ENCODE data around the gene CD58. TPM values are rescaled to one million over a fixed set of nuclear protein-coding genes. Genes with fewer than 3 reads are reported as not detected.

Gene CD58
- total RNA-seq, 1 donor: 42.0 TPM

DNA sequence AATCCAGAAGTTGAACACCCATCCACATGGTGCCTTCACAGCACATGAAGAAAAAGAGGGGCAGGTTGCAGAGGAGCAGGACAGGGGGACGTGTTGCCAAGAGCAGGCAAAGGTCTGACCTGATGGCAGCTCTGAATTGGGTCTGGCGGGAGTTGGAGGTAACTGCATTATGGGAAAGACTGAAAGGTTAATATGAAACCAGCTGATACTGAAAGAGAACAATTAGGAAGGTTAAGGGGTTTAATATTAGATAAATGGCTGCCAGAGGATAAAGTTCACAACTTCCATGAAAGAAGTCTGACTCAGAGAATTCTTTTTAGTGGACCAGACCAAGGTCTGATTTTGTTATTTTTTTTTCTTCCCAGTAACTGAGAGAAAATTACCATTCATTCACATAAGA lies 76.1 kb downstream of the CD58 start:
- peak; percentile 51 for DNase-seq (ENCODE audit: low read depth)
- H3K4me3 ChIP-seq (ENCODE audit: low read depth, low read length): no peak overlapping the region
- TF ChIP-seq, protein P1, sequence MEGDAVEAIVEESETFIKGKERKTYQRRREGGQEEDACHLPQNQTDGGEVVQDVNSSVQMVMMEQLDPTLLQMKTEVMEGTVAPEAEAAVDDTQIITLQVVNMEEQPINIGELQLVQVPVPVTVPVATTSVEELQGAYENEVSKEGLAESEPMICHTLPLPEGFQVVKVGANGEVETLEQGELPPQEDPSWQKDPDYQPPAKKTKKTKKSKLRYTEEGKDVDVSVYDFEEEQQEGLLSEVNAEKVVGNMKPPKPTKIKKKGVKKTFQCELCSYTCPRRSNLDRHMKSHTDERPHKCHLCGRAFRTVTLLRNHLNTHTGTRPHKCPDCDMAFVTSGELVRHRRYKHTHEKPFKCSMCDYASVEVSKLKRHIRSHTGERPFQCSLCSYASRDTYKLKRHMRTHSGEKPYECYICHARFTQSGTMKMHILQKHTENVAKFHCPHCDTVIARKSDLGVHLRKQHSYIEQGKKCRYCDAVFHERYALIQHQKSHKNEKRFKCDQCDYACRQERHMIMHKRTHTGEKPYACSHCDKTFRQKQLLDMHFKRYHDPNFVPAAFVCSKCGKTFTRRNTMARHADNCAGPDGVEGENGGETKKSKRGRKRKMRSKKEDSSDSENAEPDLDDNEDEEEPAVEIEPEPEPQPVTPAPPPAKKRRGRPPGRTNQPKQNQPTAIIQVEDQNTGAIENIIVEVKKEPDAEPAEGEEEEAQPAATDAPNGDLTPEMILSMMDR (IDR thresholded peaks at IDR 0.05; ENCODE audit: insufficient read depth, low read length): no peak

DNA sequence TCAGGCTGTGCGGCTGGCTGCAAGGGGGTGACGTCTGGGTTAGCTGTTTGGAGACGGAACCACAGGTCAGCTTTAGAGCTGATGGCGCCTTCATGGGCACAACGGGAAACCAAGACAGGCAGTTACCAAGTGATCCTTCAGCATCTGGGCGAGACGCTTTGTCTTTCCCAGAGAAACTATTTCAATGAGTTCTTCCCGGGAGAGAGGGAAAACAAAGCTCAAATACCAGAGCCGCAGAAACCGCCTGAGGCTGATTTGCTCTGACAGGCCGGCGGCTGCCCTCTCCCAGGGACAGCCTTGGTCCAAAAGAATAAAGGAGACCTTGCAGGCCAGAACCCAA lies 76.5 kb downstream of the CD58 start:
- no peak overlapping the region for H3K4me3 ChIP-seq (ENCODE audit: low read depth, low read length)
- peak; percentile 23 for DNase-seq (ENCODE audit: low read depth)
- TF ChIP-seq, protein P1 (IDR thresholded peaks at IDR 0.05; ENCODE audit: insufficient read depth, low read length): no peak

DNA sequence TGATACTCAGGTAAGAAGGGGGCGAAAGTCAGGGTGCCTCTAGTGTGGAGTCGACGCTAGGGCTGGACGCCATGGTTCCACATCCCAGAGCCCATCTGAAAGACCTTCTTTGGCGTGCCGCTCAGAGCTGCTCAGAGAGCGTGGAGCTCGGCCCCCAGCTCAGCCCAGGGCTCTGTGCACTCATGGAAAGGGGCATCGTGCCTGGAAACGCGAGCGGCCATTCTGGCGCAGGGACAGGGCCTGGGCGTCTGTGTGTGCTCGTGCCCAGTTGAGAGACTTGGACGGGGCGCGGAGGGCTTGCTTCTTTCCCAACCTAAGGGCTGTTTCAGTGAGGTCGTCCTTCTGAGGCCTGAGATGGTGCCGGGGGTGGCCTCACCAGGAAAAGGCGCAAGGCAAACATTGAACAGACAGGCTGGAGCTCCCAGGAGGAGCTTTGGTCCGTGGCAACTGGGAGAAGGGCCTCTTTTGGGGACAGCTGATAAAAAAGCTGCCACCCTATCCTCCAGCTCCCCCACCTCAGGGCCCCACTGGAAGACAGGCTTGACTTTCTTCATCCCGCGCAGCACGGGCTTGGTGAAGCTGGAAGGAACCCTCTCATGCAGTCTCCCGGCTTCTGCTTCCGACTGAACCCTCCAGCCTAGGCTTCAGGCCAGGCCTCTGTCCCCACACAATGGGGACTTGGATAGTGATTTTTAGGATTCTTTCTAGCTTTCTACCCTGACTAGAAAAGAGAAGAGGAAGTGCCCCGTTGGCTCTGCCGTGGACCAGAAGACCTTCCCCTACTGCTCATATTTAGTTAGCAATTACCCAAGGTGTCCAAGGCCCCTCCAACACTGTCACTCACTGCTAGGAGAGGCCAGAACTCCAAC lies 77.1 kb downstream of the CD58 start:
- no peak for DNase-seq (ENCODE audit: low read depth)
- TF ChIP-seq, protein P1 (IDR thresholded peaks at IDR 0.05; ENCODE audit: insufficient read depth, low read length): no peak
- H3K4me3 ChIP-seq (ENCODE audit: low read depth, low read length): no peak overlapping the region

DNA sequence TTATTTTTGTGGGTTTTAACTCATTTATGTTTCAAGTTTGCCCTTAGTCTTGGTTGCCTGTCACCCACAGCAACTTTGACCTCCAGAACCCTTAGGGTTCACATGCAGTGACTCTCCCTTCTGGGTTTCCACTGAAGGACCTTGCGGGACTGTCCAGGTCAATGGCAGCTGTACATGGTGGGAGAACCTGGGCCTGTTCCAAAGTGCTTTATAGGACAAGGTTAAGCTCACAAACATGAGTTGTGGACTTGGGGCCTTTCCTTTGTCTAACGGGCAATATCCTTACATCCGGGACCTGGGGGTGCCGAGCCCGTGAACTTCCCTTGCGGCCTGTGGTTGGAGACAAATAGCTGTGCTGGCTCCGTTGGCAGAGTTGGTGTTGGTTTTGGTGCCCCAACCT lies 77.8 kb downstream of the CD58 start:
- TF ChIP-seq, protein P1 (IDR thresholded peaks at IDR 0.05; ENCODE audit: insufficient read depth, low read length): no peak
- no peak overlapping the region for H3K4me3 ChIP-seq (ENCODE audit: low read depth, low read length)
- DNase-seq (ENCODE audit: low read depth): no peak

DNA sequence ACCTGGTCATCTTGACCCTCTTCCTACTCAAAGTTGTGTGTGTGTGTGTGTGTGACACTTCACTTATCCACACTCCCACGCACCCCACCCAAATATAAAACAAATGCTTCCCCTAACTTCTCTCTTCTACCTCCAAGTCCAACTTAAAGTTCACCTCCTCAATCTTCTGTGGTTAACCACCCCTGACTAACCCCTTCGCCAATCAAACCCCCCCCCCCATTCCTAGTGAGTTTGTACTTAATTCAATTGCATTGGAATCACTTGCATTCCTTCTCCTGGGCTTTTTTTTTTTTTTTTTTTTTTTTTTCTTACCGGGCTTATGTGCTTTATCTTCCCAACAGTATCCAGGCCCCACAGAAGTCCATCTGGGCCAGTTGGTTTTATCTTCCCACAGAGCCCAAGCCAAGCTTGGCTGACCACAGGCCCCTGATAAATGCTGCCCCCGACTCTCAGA lies 78.4 kb downstream of the CD58 start:
- DNase-seq (ENCODE audit: low read depth): peak; percentile 63
- H3K4me3 ChIP-seq (ENCODE audit: low read depth, low read length): no peak overlapping the region
- TF ChIP-seq, protein P1 (IDR thresholded peaks at IDR 0.05; ENCODE audit: insufficient read depth, low read length): no peak

DNA sequence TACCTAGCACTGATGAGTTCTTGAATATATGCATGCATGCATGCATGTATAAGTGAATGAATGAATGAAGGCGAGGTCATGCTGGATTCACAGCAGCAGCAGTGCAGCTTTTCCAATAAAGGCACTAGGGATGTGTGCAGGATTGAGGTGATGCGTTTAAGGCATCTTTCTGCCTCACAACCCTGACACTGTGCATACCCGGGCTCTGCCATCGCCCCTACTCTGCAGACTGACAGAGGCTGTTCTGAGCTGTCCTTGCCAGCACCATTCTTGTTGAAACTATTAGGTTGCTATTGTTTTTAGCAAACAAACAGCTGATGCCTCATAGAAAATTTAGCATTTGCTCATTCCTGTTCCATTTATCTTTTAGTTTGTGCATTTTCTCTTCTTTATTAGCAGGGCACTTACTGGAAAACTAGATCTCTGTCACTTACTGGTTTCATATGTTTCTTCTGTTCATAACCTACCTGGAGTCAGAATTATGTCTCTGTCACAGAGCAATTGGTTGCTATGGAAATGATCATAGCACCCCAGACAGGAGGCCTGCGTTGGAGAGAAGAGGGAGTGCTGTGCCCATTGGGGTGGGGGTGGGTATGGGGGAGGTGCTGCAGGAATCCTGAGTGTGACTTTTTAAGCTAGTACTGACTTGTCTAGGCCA lies 79.0 kb downstream of the CD58 start:
- H3K4me3 ChIP-seq (ENCODE audit: low read depth, low read length): no peak overlapping the region
- no peak for DNase-seq (ENCODE audit: low read depth)
- TF ChIP-seq, protein P1 (IDR thresholded peaks at IDR 0.05; ENCODE audit: insufficient read depth, low read length): no peak

Data from fibroblast of the aortic adventitia (primary cell).